ENCODE results near the gene EAF2.

Gene EAF2

GRCh38 chr3:121863801-121864200 lies 28.8 kb downstream of the EAF2 start:
- DNase-seq = no peak

GRCh38 chr3:121869736-121870135 lies 34.7 kb downstream of the EAF2 start:
- no peak for DNase-seq

- DNase-seq = no peak
Measured at GRCh38 chr3:121870717-121871116, 35.7 kb downstream of the EAF2 start.

GRCh38 chr3:121871430-121871829 lies 36.4 kb downstream of the EAF2 start:
- DNase-seq = peak; percentile 9

GRCh38 chr3:121878411-121878810 lies 43.4 kb downstream of the EAF2 start:
- DNase-seq = no peak

- no peak for DNase-seq
Measured at GRCh38 chr3:121883507-121883906, 48.5 kb downstream of the EAF2 start.

GRCh38 chr3:121885386-121885785 lies 50.4 kb downstream of the EAF2 start:
- DNase-seq = no peak

- no peak for DNase-seq
Measured at GRCh38 chr3:121894301-121894990, 59.4 kb downstream of the EAF2 start, which contains the start of gene SLC15A2. TSS of gene SLC15A2 (plus strand) at chr3:121894401. CDS start at chr3:121894477, 76 bp downstream.

GRCh38 chr3:121895121-121895520 lies 60.1 kb downstream of the EAF2 start:
- DNase-seq = no peak

GRCh38 chr3:121895736-121896135 lies 60.7 kb downstream of the EAF2 start:
- DNase-seq = no peak

GRCh38 chr3:121896823-121897222 lies 61.8 kb downstream of the EAF2 start:
- DNase-seq = no peak

- no peak for DNase-seq
Measured at GRCh38 chr3:121897296-121897695, 62.3 kb downstream of the EAF2 start.

GRCh38 chr3:121913305-121913990 lies 78.4 kb downstream of the EAF2 start:
- no peak for DNase-seq

GRCh38 chr3:121914081-121914998 lies 79.3 kb downstream of the EAF2 start:
- DNase-seq = no peak

- no peak for DNase-seq
Measured at GRCh38 chr3:121916189-121916588, 81.2 kb downstream of the EAF2 start.

GRCh38 chr3:121918779-121919483 lies 83.9 kb downstream of the EAF2 start:
- DNase-seq = no peak

GRCh38 chr3:121924734-121925133 lies 89.7 kb downstream of the EAF2 start:
- DNase-seq = no peak

- no peak for DNase-seq
Measured at GRCh38 chr3:121926380-121926779, 91.4 kb downstream of the EAF2 start.
